Amniotic epithelial cell (primary cell): ENCODE data around the gene ITPKB.
"Not testable (repeated sequence)": the region's sequence is repeated elsewhere in the genome, so short reads cannot be mapped to it uniquely, and the experiment has no call there.

Experiments used
- DNase-seq: peaks from one replicate; pipeline ENCODE4 v3.0.0-alpha.2; 2010; ENCODE audit warnings: low read depth

ITPKB gene

GRCh38 chr1:226738995-226739695 is at the start of gene ITPKB:
Gene ITPKB, minus strand, starts transcription at chr1:226739282. Its CDS starts 1,824 bp downstream, at chr1:226737458.
- peak; percentile 74 for DNase-seq

- no peak for DNase-seq
These were observed 48.6 kb upstream of the ITPKB start for GRCh38 chr1:226787638-226788037.

GRCh38 chr1:226787071-226787470 is 48.0 kb upstream of the ITPKB start:
- DNase-seq: no peak

GRCh38 chr1:226786550-226786949 is 47.5 kb upstream of the ITPKB start:
- no peak for DNase-seq

GRCh38 chr1:226785805-226786204 is 46.7 kb upstream of the ITPKB start:
- no peak for DNase-seq

- no peak for DNase-seq
These were observed 45.3 kb upstream of the ITPKB start for GRCh38 chr1:226784081-226785049.

- DNase-seq: no peak
These were observed 43.9 kb upstream of the ITPKB start for GRCh38 chr1:226782845-226783601.

- DNase-seq: no peak
These were observed 43.0 kb upstream of the ITPKB start for GRCh38 chr1:226781937-226782609.

GRCh38 chr1:226779561-226779960 is 40.5 kb upstream of the ITPKB start:
- DNase-seq: no peak

- peak; percentile 98 for DNase-seq
These were observed 39.6 kb upstream of the ITPKB start for GRCh38 chr1:226778657-226779058.

- no peak for DNase-seq
These were observed 37.9 kb upstream of the ITPKB start for GRCh38 chr1:226776975-226777374.

- DNase-seq: no peak
These were observed 37.0 kb upstream of the ITPKB start for GRCh38 chr1:226776066-226776465.

GRCh38 chr1:226772446-226773139 is 33.5 kb upstream of the ITPKB start:
- DNase-seq: no peak

GRCh38 chr1:226767170-226767569 is 28.1 kb upstream of the ITPKB start:
- not testable (repeated sequence) for DNase-seq

- no peak for DNase-seq
These were observed 27.5 kb upstream of the ITPKB start for GRCh38 chr1:226766565-226766964.

GRCh38 chr1:226764533-226764932 is 25.5 kb upstream of the ITPKB start:
- DNase-seq: no peak

GRCh38 chr1:226763905-226764264 is 24.8 kb upstream of the ITPKB start:
- DNase-seq: peak; percentile 94

GRCh38 chr1:226762988-226763904 is 24.2 kb upstream of the ITPKB start:
- no peak for DNase-seq

- no peak for DNase-seq
These were observed 23.0 kb upstream of the ITPKB start for GRCh38 chr1:226762055-226762454.

- peak; percentile 87 for DNase-seq
These were observed 22.2 kb upstream of the ITPKB start for GRCh38 chr1:226761322-226761721.
